ENCODE measurements around the gene PCDHB14.
"Not testable (repeated sequence)": the region's sequence is repeated elsewhere in the genome, so short reads cannot be mapped to it uniquely, and the experiment has no call there.

The PCDHB14 gene

GRCh38 chr5:141210849-141211248 is 12.3 kb upstream of the PCDHB14 start:
- DNase-seq = not testable (repeated sequence)

- not testable (repeated sequence) for DNase-seq
Observed at GRCh38 chr5:141213656-141214339, 9.3 kb upstream of the PCDHB14 start, which contains the start of gene PCDHB13. Gene PCDHB13, plus strand, starts transcription at chr5:141213919. Its CDS starts 205 bp downstream, at chr5:141214124.

GRCh38 chr5:141214583-141214982 is 8.6 kb upstream of the PCDHB14 start:
- DNase-seq = not testable (repeated sequence)

- not testable (repeated sequence) for DNase-seq
Observed at GRCh38 chr5:141215504-141215903, 7.6 kb upstream of the PCDHB14 start.

- DNase-seq = not testable (repeated sequence)
Observed at GRCh38 chr5:141216035-141216434, 7.1 kb upstream of the PCDHB14 start.

GRCh38 chr5:141224844-141225243 is 1.7 kb downstream of the PCDHB14 start:
- DNase-seq = not testable (repeated sequence)

- DNase-seq = not testable (repeated sequence)
Observed at GRCh38 chr5:141225421-141225820, 2.3 kb downstream of the PCDHB14 start.

- DNase-seq = no peak
Observed at GRCh38 chr5:141234109-141234667, 11.0 kb downstream of the PCDHB14 start.

GRCh38 chr5:141235922-141236321 is 12.8 kb downstream of the PCDHB14 start:
- not testable (repeated sequence) for DNase-seq

- no peak for DNase-seq
Observed at GRCh38 chr5:141236516-141237313, 13.6 kb downstream of the PCDHB14 start.

GRCh38 chr5:141241496-141241895 is 18.4 kb downstream of the PCDHB14 start:
- DNase-seq = no peak

- DNase-seq = no peak
Observed at GRCh38 chr5:141245250-141245717, 22.1 kb downstream of the PCDHB14 start, which contains the start of gene PCDHB15. Gene PCDHB15, plus strand, starts transcription at chr5:141245395. Its CDS starts 184 bp downstream, at chr5:141245579.

GRCh38 chr5:141246971-141247370 is 23.8 kb downstream of the PCDHB14 start:
- DNase-seq = not testable (repeated sequence)

GRCh38 chr5:141247434-141247833 is 24.3 kb downstream of the PCDHB14 start:
- not testable (repeated sequence) for DNase-seq

- DNase-seq = no peak
Observed at GRCh38 chr5:141250576-141250975, 27.4 kb downstream of the PCDHB14 start.

GRCh38 chr5:141258464-141258863 is 35.3 kb downstream of the PCDHB14 start:
- DNase-seq = no peak

- DNase-seq = no peak
Observed at GRCh38 chr5:141258948-141259347, 35.8 kb downstream of the PCDHB14 start.

GRCh38 chr5:141260458-141261237 is 37.5 kb downstream of the PCDHB14 start:
- DNase-seq = no peak

- DNase-seq = no peak
Observed at GRCh38 chr5:141261238-141261546, 38.0 kb downstream of the PCDHB14 start.

- no peak for DNase-seq
Observed at GRCh38 chr5:141269195-141269594, 46.1 kb downstream of the PCDHB14 start.

- DNase-seq = no peak
Observed at GRCh38 chr5:141272906-141273305, 49.8 kb downstream of the PCDHB14 start.
